BE2C (cell line): ENCODE results near the gene SLC5A6.

ENCODE experiments used
- DNase-seq: peaks from one replicate; pipeline ENCODE4 v3.0.0-alpha.2; 2020
- H3K27me3 ChIP-seq: fragments of 250-450 bp; sonication (Bioruptor Pico); 2 replicates; pipeline ENCODE4 v1.5.1; 2020; ENCODE audit warnings: mild to moderate bottlenecking
- H3K36me3 ChIP-seq: fragments of 250-450 bp; sonication (Bioruptor Pico); 2 replicates; pipeline ENCODE4 v1.5.1; 2020; ENCODE audit warnings: mild to moderate bottlenecking
- H3K4me1 ChIP-seq: fragments of 250-450 bp; sonication (Bioruptor Pico); 2 replicates; pipeline ENCODE4 v1.5.1; 2020
- H3K4me3 ChIP-seq: 2 replicates; pipeline ENCODE4 v1.5.1; 2011; ENCODE audit warnings: low read depth, low read length
- H3K9me3 ChIP-seq: fragments of 250-450 bp; sonication (Bioruptor Pico); 2 replicates; pipeline ENCODE4 v1.5.1; 2020
- CTCF ChIP-seq: IDR thresholded peaks from 2 replicates; pipeline ENCODE4 v1.5.1; 2012; ENCODE audit warnings: mild to moderate bottlenecking, low read depth, low read length

SLC5A6 gene

GRCh38 chr2:27152796-27153464, 59.1 kb downstream of the SLC5A6 start:
- DNase-seq, result no peak
- H3K36me3 ChIP-seq, result no peaks in the 10 kb centered on the region
- TF ChIP-seq CTCF, result no peak
- no peaks in the 10 kb centered on the region for H3K27me3 ChIP-seq
- H3K4me1 ChIP-seq, result no peaks in the 10 kb centered on the region
- H3K9me3 ChIP-seq, result no peaks in the 10 kb centered on the region
- H3K4me3 ChIP-seq, result no peak overlapping the region

- Histone ChIP-seq H3K27me3 (no peaks in the 10 kb centered on the region), H3K4me3 (no peak overlapping the region)
- TF ChIP-seq CTCF, result no peak
Observed at GRCh38 chr2:27152102-27152795, 59.8 kb downstream of the SLC5A6 start.

GRCh38 chr2:27150639-27151230, 61.3 kb downstream of the SLC5A6 start:
- TF ChIP-seq CTCF, result no peak
- Histone ChIP-seq H3K4me1 (no peaks in the 10 kb centered on the region), H3K9me3 (no peaks in the 10 kb centered on the region), H3K36me3 (no peaks in the 10 kb centered on the region), H3K4me3 (no peak overlapping the region), H3K27me3 (no peaks in the 10 kb centered on the region)
- DNase-seq, result no peak

More at GRCh38 chr2:27152102-27152795, 59.8 kb downstream of the SLC5A6 start:
- no peak for DNase-seq
- H3K9me3 ChIP-seq, result no peaks in the 10 kb centered on the region
- H3K4me1 ChIP-seq, result no peaks in the 10 kb centered on the region
- H3K36me3 ChIP-seq, result no peaks in the 10 kb centered on the region
